Ovary (tissue), 3 donors: Measurements from ENCODE around the gene GRN.

Source experiments
- EP300 ChIP-seq: sonication (generic); formaldehyde crosslinking; IDR thresholded peaks from one replicate; pipeline ENCODE4 v1.6.1; 2017; ENCODE audit warnings: antibody characterized with exemption
- POLR2A ChIP-seq: fragments of 450-650 bp; IDR thresholded peaks from one replicate; pipeline ENCODE4 v1.6.1; 2017; ENCODE audit warnings: antibody characterized with exemption, mild to moderate bottlenecking, moderate library complexity
- TF ChIP-seq, protein P1 (sequence below), 3 donors: fragments of 450-650 bp in 2 of 3; fragments of 200-600 bp in 1 of 3; IDR thresholded peaks; one replicate each; pipeline versions ENCODE4 v1.5.1 to v1.8.0; 2016 to 2022; ENCODE audit warnings: antibody characterized with exemption in 3 of 3, mild to moderate bottlenecking in 1 of 3
- donor health status: DM: no; HTN: no; CAD: no.

DNA sequence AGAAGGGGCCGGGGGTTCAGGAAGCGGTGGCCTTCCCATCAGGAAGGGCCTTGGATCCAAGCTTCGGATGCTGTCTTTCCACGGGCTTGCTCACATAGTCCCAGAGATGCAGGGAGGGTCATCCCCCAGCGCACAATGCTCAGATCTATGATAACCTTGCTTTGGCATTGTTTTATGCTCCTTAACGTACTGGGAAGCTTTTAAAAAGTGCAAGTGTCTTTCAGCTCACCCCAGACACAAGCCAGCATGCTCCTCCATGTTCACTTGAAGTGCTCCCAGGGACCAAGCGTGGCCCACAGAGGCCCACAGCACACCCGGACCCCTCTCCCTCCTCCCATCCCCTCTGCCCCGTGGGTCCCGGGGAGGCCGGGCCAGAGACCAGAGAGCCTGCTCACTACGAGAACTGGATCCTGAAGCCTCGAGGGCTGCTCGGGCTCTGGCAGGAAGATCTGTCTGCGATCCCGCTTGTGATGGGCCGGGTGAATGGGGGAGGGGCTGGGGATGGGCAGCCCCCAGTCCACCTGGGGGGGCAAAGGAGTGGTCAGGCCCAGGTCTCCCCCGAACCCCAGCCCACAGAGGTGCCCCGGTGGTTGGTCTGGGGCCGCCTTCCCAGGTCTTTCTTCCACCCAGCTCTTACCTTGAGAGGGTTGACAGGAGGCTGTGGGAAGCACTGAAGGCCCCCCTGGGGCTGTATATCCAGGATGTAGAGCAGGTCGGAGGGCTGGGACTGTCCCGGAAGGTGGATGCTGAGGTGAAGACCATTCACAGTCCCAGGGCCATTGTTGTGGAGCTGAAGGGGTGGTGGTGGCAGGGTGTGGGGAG lies 30.3 kb downstream of the GRN start:
- TF ChIP-seq, protein P1, sequence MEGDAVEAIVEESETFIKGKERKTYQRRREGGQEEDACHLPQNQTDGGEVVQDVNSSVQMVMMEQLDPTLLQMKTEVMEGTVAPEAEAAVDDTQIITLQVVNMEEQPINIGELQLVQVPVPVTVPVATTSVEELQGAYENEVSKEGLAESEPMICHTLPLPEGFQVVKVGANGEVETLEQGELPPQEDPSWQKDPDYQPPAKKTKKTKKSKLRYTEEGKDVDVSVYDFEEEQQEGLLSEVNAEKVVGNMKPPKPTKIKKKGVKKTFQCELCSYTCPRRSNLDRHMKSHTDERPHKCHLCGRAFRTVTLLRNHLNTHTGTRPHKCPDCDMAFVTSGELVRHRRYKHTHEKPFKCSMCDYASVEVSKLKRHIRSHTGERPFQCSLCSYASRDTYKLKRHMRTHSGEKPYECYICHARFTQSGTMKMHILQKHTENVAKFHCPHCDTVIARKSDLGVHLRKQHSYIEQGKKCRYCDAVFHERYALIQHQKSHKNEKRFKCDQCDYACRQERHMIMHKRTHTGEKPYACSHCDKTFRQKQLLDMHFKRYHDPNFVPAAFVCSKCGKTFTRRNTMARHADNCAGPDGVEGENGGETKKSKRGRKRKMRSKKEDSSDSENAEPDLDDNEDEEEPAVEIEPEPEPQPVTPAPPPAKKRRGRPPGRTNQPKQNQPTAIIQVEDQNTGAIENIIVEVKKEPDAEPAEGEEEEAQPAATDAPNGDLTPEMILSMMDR (IDR thresholded peaks at IDR 0.05) = no peak
- no peak for TF ChIP-seq POLR2A
- TF ChIP-seq EP300 = no peak
